RWPE1 (cell line): ENCODE measurements around the gene STAT1.

Source experiments
- CTCF ChIA-PET: fragments of 350-600 bp; sonication (Branson Sonifier 250); formaldehyde crosslinking; extraction: SDS; loops from one replicate; lab custom pipeline; 2021; lab: Yijun Ruan, JAX
- POLR2A ChIA-PET: fragments of 400-600 bp; formaldehyde crosslinking; extraction: SDS; loops from one replicate; lab custom pipeline; 2020; ENCODE audit warnings: antibody characterized with exemption; ENCODE audit not compliant: low non-redundant PET; lab: Yijun Ruan, JAX
- DNase-seq: peaks from one replicate; pipeline ENCODE4 v3.0.0; 2012; ENCODE audit warnings: low spot score
- H3K27ac ChIP-seq: fragments of 450-650 bp; 2 replicates; pipeline ENCODE4 v1.5.1; 2017
- CTCF ChIP-seq: fragments of 450-650 bp; conservative IDR thresholded peaks from 2 replicates; pipeline ENCODE4 v1.5.1; 2017; ENCODE audit warnings: low read depth, mild to moderate bottlenecking

The STAT1 gene

GRCh38 chr2:191006997-191007783 lies 6.8 kb downstream of the STAT1 start:
- TF ChIP-seq CTCF = no peak
- no peak for DNase-seq
- ChIA-PET CTCF (no interaction called here), POLR2A (no interaction called here)
- no peak overlapping the region for H3K27ac ChIP-seq

GRCh38 chr2:191006297-191006696 lies 7.7 kb downstream of the STAT1 start:
- no peak overlapping the region for H3K27ac ChIP-seq
- ChIA-PET POLR2A (no interaction called here), CTCF (no interaction called here)
- no peak for DNase-seq
- no peak for TF ChIP-seq CTCF

GRCh38 chr2:191003405-191004309 lies 10.3 kb downstream of the STAT1 start:
- TF ChIP-seq CTCF = no peak
- POLR2A ChIA-PET = no interaction called here
- CTCF ChIA-PET = no interaction called here

GRCh38 chr2:191001624-191002023 lies 12.3 kb downstream of the STAT1 start:
- no peak for TF ChIP-seq CTCF
- DNase-seq = no peak
- no peak overlapping the region for H3K27ac ChIP-seq
- ChIA-PET CTCF (no interaction called here), POLR2A (no interaction called here)

More at GRCh38 chr2:191003405-191004309, 10.3 kb downstream of the STAT1 start:
- DNase-seq = no peak
- no peak overlapping the region for H3K27ac ChIP-seq

GRCh38 chr2:191001032-191001431 lies 12.9 kb downstream of the STAT1 start:
- H3K27ac ChIP-seq = no peak overlapping the region
- TF ChIP-seq CTCF = no peak
- ChIA-PET POLR2A (no interaction called here), CTCF (interaction anchor here (0.5 kb wide), 1 partner anchor 128 kb away, joined by 3 read pairs; no protein-coding TSS in a partner anchor)
- peak; percentile 61 for DNase-seq

GRCh38 chr2:190999949-191000665 lies 13.9 kb downstream of the STAT1 start:
- TF ChIP-seq CTCF = no peak
- DNase-seq = no peak
- H3K27ac ChIP-seq = no peak overlapping the region
- POLR2A ChIA-PET = no interaction called here
- CTCF ChIA-PET = interaction anchor here (0.6 kb wide), 1 partner anchor 324 kb away, joined by 3 read pairs; no protein-coding TSS in a partner anchor
